ENCODE measurements around the gene NRIP1.
A peak's percentile ranks its signal among the peaks of the same experiment; 100 is the strongest.

NRIP1 gene

DNA sequence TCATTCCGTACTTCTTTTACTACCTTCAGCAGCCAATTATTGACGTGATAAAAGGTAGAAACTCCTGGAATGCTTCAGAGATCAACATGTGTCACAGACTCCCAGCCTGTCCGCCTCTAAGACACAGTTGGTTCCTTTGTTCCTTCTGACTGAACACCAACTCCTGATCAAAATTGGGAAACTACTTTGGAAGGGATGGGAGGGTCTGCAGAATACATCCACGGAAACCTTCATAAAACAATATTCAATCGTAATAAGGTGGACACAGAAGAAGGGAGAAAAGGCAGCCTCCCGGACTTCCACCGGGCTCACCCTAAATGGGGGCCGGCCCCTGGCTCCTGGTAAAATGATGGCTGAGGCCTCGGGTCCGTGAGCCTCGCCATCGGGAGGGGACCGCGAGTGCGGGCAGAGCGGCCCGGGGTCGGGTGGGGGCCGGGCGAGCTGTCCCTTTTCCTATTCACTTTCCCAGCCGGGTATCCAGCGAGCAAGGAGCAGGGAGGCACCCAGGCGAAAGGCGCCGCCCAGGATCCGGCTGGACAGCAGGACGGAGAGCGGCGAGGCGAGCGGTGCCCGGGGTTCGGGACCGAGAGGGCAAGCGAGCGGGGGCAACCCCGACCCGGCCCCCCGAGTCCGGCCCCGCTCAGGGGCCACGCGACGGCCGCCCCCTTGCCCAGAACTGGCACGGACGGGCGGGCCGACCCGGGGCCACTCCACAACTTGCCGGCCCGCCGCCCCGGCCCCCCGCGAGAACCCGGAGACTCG, 805 bp downstream of the NRIP1 start:
- DNase-seq (ENCODE audit: low spot score) = peak; percentile 70

DNA sequence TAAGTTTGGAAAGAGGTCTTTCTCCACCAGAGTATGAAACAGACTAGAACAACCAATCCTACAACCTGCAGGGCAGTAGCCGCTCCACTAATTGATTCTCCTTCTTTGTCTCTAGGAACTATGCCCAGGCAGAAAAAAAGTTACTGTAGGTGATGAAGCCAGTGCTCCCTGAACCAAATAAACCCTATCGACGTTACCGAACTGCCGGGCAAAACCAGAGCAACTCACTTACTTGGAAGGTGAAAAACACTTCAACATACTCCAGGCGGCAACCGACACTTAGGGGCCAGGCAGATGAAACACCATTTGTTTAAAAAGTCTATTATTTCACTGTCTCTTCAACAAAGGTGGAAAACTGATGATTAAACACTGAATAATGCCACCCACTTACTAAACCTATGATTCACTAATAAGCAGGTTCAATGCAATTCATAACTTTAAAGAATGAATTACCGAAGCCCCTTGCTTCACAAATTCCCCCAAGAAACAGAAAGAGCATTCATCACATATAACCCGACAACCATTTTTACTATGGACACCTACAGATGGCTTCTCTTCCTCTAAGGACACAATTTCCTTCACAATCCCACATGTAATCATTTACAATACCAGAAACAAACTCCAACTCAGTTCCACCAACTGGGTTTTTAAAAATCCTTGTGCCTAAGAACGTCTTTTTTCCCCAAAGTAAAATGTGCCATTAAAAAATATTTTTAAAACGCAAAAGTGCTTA, 1.6 kb downstream of the NRIP1 start:
- DNase-seq (ENCODE audit: low spot score) = no peak

DNA sequence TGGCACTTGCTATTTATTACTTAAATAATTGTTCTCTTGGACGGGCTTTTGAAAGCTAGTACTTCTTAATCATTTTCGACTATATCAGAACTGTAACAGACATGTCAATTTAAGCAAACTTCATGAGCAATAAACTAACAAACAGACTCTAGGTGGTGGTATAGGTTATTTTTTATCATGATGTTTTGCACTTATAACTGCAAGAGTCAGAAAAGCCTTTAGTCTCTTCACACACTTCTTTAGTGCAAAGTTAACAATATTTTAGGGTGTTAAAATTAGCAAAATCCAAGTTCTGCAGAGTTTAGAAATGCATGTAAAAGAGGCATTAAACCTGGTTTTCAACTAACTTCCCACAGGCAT, 2.2 kb downstream of the NRIP1 start:
- no peak for DNase-seq (ENCODE audit: low spot score)

DNA sequence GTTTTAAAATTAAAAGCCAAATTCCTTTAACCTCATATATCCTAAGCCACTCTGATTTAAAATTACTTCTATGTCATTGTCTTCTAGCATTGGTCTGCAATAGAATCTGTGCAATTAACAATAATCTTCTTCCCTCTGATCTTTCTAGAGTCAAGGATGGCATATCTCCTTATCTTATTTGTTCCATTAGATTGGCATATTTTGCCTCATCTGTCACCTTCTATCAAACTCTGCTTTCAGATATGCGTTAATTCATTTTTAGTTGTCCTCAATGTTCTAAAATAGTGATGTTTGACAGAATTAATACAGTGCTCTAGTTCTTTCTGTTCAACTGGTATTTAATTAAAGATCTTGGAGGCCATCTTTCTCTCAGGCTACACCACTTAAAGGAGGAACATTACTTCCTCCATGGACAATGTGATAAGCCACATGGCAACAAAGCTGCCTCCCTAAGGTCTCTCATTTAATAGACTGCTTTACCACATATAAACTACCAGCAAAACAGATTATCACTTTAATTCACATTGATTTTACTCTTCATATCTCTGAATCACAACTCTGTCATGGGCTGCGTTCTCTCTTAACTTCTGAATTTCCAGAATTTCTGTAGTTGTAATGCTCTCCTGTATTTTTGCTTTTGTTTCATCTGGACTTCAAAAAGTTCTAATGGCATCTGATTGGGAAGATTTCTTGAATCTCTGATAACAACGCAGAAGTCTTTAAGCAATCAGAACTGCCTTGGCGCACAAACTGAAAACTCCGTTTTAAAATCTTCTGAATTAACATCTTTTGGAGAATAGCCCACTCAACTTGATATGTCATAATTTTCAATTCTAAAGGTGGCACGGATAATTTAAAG, 2.8 kb downstream of the NRIP1 start:
- no peak for DNase-seq (ENCODE audit: low spot score)

DNA sequence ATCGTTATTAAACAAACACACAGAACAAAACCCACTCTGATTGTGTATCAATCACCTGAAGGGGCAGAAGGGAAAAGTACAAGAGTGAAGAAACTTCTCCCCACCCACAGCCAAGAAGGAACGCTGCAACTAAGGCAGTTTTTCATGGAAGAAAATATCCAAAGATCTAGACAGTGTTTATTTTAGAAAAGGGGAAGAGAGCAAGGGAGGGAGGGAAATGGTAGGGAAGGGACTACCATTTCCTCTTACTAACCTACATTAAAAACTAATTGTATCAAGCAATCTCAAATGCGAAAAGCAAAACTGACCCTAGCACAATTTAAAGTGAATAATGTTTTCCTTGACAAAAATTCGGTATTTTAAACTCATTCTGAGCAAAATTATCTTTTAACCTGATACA, 3.5 kb downstream of the NRIP1 start:
- no peak for DNase-seq (ENCODE audit: low spot score)

DNA sequence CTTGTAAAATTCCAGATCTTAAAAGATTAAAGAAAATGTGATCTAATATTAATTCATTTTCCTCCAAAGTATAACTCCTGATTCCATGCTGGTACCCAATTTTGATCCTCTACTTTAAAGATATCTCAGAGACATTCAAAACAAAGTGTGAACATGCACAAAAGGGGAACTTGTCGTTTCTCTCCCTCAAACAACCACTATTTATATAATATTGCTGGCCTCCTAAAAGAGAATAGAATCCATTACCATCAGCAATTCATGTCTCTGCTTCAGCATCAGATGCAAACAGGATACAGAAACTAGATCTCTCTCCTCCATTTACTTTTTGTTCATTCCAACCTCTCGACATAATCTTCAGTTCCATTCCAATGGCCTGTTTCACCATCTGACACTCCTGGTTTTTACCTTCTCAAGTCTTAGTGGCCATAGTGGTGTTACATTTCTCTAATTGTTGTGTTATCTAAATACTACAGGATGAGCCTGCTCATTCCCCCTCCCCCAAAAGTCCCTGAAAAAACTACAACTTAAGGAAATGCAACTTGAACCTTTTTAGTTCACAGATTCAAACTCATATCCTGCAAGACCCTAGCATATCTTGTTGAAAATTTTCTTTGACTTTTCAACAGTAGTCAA, 4.1 kb downstream of the NRIP1 start:
- DNase-seq (ENCODE audit: low spot score) = no peak

DNA sequence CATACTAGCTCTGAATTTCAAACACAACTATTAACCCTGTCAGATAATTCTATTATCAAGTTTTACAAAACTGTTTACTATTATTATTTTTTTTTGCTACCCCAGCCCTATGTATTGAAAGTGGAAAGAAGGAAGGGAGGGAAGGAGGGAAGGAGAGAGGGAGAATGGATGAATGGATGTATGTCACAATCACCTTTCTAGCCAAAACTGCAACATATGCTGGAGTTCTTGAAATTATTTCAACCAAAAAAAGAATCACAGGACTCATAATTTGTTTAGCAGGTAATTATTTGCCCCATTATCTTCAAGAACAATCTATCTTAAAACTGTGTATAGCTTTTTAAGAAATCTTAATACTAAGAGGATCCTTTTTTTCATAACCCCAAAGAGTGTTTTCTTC, 5.4 kb downstream of the NRIP1 start:
- DNase-seq (ENCODE audit: low spot score) = no peak

DNA sequence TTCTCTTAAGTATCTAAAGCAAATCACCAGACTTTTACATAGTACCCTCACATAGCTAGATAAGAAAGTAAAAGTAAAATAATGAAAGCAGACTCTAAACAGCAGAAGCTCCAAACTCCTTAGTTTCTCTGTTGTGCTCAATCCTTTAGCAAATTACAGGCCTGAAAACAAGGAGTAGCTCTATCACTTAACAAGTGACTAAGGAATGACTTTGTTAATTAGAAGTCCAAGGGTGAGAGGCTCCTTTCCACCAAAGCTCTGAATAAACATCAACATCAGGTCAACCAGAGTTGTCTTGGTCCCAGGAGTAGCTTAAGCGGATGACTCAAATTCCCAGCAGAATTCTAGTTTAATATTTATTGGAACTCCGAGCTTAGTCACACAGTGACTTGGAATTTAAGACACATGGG, 5.9 kb downstream of the NRIP1 start:
- DNase-seq (ENCODE audit: low spot score) = no peak

DNA sequence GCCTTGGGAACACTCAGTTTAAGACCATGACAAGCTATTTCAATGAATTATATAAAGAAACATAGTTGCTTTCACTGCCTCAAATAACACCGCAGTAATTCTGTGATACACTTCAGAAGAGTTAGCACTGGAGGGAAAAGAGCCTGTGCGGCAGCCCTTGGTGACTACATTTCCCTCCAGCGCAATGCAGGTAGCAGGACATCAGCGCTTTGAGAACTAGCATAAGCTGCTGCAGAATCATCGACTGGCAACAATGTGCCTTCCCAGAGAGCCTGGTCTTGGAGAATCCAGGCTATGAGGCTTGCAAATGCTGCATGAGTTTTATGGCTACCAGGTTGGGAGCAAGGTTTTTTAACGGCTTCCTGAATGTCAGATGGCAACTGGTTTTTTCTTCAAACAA, 7.5 kb downstream of the NRIP1 start:
- no peak for DNase-seq (ENCODE audit: low spot score)

DNA sequence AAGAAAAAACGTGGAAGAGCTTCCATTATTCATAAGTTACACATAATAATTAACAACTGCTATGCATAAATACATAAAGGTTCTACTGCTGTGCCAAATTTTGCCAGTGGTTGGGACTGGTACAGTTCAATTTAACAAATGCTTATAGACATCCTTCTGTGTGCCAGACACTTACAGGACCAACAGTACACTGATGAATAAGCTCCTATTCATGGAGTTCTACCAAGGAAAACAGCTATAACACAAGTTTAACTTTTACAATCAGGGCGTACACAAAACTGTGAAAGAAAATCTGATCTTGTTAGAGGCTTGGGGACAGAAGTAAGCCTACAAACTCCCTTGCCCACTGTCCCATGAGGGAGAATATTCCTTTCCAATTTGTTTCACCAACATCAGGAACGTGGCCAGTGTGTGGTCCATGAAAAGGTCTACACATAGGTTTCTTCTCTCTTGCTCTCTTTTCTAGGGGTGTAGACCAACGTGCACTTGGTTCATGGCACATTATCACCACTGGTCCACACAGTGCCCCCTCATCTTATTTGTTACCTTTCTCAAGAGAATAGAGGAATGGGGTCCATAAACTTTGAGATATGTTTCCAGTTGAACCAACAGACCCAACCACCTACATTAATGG, 10.1 kb downstream of the NRIP1 start:
- DNase-seq (ENCODE audit: low spot score) = no peak

DNA sequence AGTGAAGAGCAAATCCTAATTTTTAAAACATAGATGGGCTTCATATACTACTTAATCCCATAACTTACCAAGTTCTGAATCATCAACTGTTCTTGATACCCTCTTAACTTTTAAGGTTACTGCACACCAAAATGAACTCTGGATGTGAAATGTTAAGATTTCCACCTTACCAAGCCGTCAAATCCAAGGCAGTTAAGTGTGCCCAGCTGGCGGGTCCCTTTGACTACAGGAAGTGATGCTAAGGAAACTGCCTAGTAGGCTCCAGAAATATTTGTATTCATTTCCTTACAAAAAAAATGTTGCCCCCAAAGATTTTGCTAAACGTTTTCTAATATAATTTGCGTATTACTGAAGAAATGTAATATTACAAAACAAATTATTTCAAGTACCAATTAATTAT, 10.7 kb downstream of the NRIP1 start:
- no peak for DNase-seq (ENCODE audit: low spot score)

DNA sequence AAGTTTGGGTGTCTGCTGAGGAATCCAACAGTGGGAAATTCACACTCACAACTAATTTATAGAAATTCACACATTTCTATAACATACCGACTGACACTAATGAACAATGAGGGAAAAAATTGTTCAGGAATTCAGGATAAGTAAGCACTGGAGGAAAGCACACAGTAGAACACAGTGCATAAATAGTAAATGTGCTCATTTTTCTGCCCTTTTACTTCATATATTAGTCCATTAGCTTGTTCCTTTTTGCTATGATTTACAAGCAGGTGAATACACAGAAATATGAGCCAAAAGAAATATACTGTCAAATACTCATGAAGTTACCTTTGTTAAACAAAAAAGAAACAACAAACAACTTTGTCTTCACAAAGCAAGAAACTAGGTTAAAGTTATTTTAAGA, 11.3 kb downstream of the NRIP1 start:
- no peak for DNase-seq (ENCODE audit: low spot score)

DNA sequence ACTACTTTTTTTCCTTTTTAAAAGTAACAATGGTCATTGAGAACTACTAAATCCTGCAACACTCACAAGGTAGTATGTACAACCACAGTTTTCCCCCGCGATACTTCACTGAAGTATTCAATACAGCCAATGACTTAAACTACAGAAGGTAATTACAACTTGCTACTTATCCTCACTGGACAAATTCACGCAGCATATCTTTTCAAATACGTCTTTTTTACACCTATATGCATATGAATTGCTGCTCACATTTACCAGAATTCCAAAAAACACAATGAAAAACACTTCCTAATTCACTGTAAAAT, 12.4 kb downstream of the NRIP1 start:
- DNase-seq (ENCODE audit: low spot score) = no peak

DNA sequence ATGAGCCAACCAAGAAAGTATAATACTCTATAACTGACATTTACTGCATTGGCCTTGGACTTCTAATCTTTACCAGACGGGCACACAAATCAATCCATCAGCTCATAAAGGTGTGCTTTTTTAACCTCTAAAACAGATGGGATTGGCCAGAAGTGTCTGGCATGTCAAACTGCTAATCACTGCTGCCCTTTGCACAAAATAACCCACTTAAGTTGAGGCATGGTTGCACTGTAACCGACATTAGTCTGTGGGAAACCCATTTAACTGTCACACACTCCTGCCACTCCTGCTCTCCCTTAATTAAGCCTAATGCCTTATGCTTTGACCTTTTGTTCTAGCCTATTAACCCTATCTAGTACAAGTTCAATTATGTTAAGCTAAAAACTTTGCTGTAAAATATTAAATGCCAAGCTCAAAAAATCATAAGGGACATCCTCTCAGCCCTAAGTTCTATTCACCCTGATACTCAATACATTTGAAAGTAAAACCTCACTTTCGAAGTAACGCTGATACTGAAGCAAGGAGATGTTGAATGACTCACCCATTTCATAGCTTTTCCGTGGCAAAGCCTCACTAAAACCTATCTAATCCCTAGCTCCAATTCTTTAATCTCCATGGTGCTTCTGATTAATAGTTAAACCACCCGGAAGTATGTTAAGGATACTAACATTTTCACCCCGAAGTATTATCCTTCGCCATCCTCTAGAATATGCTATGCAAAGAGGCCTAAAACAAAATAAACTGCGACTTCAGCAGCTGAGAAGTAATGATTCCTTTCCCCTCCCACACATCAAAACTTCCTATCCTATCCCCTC, 12.9 kb downstream of the NRIP1 start:
- DNase-seq (ENCODE audit: low spot score) = no peak

DNA sequence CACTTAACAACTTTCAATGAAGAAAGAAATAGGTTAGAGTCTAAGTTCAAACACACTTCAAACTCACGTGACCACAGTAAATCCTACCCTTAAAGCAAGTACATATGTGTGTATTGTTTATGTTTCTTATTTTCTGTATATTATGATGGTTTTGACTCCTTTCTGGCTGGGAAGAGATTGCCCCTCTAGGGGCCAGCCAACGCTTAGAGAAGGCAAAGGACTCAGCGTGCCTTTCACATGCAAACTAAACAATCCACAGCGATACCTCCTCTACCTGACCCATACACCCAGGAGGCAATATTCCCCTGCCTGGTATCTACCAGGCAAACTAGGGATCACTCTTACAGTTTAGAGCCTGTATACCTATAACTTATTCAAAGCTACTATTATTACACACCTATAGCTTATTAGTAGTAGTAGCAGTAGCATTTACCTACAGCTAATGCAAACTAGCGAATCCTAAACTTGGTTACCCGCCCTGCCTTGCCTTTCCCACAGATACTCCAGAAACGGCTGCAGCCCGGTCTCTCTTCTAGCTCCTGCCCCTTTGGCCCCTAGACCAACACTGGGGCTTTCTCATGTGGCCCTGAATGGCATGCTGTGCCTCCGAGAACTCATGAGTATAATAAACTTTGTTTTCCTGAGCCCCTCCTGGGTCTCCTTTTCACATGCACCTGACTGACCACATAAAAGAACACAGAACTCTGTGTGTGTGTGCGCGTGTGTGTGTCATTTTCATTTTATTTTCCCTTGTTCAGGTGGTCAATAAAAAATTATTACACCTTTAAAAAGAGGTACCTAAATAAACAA, 14.0 kb downstream of the NRIP1 start:
- DNase-seq (ENCODE audit: low spot score) = no peak

DNA sequence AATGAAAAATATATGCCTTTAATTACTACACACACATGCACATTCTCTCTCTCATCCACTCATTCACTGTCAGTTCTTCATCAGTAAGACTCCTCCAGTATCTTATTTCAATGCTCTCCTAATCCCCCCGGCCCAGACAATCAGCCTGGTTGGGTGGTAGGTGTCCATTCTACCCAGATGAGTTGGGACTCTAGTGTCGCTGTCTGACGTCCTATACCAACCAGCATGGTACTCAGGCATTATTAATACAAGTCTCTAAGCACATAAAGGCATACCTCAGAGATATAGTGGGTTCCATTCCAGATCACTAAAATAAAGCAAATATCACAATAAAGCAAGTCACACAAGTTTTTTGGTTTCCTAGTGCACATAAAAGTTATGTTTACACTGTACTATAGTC, 19.8 kb downstream of the NRIP1 start:
- no peak for DNase-seq (ENCODE audit: low spot score)

DNA sequence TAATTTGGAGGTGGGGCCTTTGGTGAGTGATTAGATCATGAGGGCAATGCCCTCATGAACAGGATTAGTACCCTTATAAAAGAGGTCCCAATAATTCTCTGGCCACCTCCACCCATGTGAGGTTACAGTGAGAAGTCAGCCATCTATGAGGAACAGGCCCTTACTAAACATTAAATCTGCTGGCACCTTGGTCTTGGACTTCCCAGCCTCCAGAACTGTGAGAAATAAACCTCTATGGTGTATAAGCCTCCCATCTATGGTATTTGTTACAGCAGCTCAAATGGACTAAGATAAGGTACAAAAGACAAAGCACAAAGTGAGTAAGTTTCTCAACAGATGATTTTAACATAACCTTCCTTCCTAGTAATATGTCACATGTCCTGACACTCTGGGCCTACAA, 22.3 kb downstream of the NRIP1 start:
- no peak for DNase-seq (ENCODE audit: low spot score)

DNA sequence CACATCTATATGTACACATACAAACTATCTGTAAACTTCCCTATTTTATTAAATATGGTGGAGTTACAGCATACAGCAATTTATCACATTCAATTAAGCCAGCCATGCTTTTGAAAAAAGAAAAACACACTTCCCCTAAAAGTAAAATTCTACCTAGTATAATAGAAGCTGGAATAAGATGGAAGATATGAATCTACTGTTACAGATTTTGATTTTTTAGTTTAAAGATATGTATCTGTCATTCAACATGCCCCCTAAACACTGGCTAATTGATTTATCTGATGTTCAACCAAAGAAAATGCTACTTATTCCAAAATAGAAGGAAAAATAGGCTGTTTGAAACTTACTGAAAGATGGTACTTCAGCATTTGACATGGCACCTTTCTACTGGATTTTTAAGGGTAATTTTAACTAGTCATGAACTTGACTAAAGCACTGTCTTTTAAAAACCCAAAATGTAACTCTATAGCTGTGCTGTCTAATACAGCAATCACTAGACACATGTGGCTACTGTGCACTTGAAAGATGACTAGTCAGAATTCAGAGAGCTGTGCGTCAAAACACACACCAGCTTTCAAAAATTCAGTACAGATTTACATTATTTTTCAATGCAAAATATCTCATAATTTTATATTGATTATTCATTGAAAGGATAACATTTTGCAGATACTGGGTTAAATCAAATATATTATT, 25.0 kb downstream of the NRIP1 start:
- no peak for DNase-seq (ENCODE audit: low spot score)

DNA sequence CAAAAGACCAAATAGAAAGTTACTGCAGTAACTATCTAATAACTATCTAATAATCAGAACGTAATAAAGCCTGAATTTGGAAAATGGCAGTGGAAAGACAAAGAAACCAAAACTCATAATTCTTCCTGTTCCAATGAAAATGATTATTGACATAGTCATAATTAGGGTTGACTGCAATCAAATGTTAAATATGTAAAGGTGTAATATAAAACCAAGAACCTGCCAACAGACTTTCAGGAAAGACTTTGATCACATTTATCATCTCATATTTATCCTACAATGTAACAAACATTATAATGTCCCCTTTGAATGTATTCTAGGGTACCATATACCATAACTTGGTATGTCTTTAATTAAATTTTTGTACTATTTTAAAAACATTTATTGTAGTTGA, 26.9 kb downstream of the NRIP1 start:
- DNase-seq (ENCODE audit: low spot score) = no peak

Measured in ecto neural progenitor cell (in vitro differentiated cells).